Measurements from ENCODE around the gene CHORDC1. TPM values are rescaled to one million over a fixed set of nuclear protein-coding genes. Genes with fewer than 3 reads are reported as not detected.

CHORDC1 gene
- total and polyA plus RNA-seq, 2 donors (not counting 3 experiments of a cell fraction or from before 2014, with no cell fraction given): 30.3 to 56.8 TPM

- CTCF ChIA-PET: no interaction called here
- H2AFZ ChIP-seq (ENCODE audit: low read depth, low read length): no peak overlapping the region
- peaks cover 5% of the 10 kb centered on the region for H3K4me1 ChIP-seq (ENCODE audit: control insufficient read depth, extremely low read depth, insufficient read depth, low read length)
- intact Hi-C loops (cut with micrococcal nuclease) (no loop called here), dilution Hi-C loops (cut with MboI; ENCODE audit: extremely low pct_ligation_motif_present, low sequenced_read_pairs) (no loop called here)
- H3K36me3 ChIP-seq (ENCODE audit: control insufficient read depth in 2 of 2, extremely low read depth in 1 of 2, insufficient read depth in 2 of 2, low read length in 2 of 2): no peaks in the 10 kb centered on the region
- H4K20me1 ChIP-seq (replicated peaks; ENCODE audit: control insufficient read depth, extremely low read depth, insufficient read depth, low read length): no peaks in the 10 kb centered on the region
- no peak overlapping the region for H3K4me3 ChIP-seq (replicated peaks in 1 of 3; ENCODE audit: insufficient read depth in 1 of 3, low read depth in 1 of 3, low read length in 3 of 3)
- BruUV-seq (replicated peaks): no TSS peak
- H3K27me3 ChIP-seq (ENCODE audit: control insufficient read depth in 2 of 2, insufficient read depth in 2 of 2, low read length in 2 of 2): no peaks in the 10 kb centered on the region
- H3K9me3 ChIP-seq (replicated peaks; ENCODE audit: control insufficient read depth, insufficient read depth, low read length): no peaks in the 10 kb centered on the region
- DNase-seq (ENCODE audit: low read depth, low spot score) (no peak), FAIRE-seq (no peak)
- no peak overlapping the region for H3K9ac ChIP-seq (replicated peaks; ENCODE audit: extremely low read depth, insufficient read depth, low read length)
- POLR2A ChIA-PET: no interaction called here
- H3K79me2 ChIP-seq (ENCODE audit: control insufficient read depth, insufficient read depth, low read length): no peaks in the 10 kb centered on the region
- H3K27ac ChIP-seq (ENCODE audit: insufficient read depth, low read depth, low read length): no peak overlapping the region
- TF ChIP-seq CTCF (IDR thresholded peaks at IDR 0.05; ENCODE audit: extremely low read depth in 1 of 2, insufficient read depth in 1 of 2, low read depth in 1 of 2, low read length in 2 of 2) (no peak), POLR2AphosphoS5 (IDR thresholded peaks at IDR 0.05; ENCODE audit: insufficient read depth, low read depth, low read length) (no peak), GATA2 (IDR thresholded peaks at IDR 0.05; ENCODE audit: insufficient read depth, insufficient read length, low read depth, low read length) (no peak), EZH2 (IDR thresholded peaks at IDR 0.05; ENCODE audit: borderline replicate concordance, low read depth, low read length, severe bottlenecking) (no peak), JUN (IDR thresholded peaks at IDR 0.05; ENCODE audit: borderline replicate concordance, insufficient read depth, insufficient read length, low read depth) (no peak), FOS (IDR thresholded peaks at IDR 0.05; ENCODE audit: borderline replicate concordance, insufficient read depth, low read length) (no peak), MYC (IDR thresholded peaks at IDR 0.05; ENCODE audit: low read depth, low read length) (no peak), POLR2A (IDR thresholded peaks at IDR 0.05; ENCODE audit: low read depth, low read length) (no peak), MAX (IDR thresholded peaks at IDR 0.05; ENCODE audit: insufficient read depth, insufficient read length) (no peak)
- H3K9me1 ChIP-seq (replicated peaks; ENCODE audit: control insufficient read depth, extremely low read depth, insufficient read depth, low read length): no peaks in the 10 kb centered on the region
- H3K4me2 ChIP-seq (ENCODE audit: insufficient read depth, low read length): no peak overlapping the region
Observed at GRCh38 chr11:90171359-90171758, 51.5 kb downstream of the CHORDC1 start.

Data from endothelial cell of umbilical vein (primary cell).